ENCODE measurements around the gene SSH2. TPM values are rescaled to one million over a fixed set of nuclear protein-coding genes. Genes with fewer than 3 reads are reported as not detected.

The SSH2 gene
- total and polyA plus RNA-seq, 2 of the 13 experiments (the other 11 are each of a cell fraction or from before 2014, with no cell fraction given), result 6.0 to 6.4 TPM

DNA sequence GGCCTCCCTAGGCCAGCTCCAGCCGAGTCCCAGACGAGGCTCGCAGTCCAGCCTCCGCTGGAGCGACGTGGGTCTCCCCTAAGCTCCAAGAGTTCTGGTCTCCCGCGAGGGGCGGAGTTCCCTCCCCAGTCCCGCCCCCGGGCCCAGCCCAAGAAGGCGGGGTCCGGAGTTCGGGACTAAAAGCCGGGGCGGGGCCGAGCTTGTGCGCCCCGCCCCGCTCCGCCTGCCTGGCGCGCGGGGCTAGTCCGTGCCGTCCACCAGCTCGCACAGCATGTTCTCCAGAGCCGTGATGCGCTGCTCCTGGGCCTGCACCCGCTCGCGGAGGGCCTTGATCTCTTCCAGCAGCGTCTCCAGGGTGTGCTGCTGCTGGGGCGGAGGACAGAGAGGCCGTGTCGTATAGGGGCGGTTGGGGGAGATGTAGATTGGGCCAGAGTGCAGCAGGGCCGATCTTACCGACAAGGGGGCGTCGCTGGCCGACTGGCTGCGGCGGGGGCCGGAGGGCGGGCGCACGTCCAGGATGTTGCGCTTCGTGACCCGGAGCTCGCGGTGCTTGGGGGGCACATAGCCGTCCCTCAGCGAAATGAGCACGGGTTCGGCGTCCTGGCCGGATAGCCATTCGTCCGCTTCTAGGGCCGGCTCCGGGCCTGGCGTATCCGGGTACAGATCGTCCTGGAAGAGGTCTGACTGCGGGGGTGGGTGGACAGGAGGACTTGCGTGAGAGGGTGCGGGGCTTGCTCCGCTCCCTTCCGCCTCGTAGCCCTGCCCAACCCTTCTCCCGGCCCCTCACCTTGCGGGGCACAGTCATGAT lies 314.3 kb downstream of the SSH2 start (continued):
- TF ChIP-seq, protein P1, sequence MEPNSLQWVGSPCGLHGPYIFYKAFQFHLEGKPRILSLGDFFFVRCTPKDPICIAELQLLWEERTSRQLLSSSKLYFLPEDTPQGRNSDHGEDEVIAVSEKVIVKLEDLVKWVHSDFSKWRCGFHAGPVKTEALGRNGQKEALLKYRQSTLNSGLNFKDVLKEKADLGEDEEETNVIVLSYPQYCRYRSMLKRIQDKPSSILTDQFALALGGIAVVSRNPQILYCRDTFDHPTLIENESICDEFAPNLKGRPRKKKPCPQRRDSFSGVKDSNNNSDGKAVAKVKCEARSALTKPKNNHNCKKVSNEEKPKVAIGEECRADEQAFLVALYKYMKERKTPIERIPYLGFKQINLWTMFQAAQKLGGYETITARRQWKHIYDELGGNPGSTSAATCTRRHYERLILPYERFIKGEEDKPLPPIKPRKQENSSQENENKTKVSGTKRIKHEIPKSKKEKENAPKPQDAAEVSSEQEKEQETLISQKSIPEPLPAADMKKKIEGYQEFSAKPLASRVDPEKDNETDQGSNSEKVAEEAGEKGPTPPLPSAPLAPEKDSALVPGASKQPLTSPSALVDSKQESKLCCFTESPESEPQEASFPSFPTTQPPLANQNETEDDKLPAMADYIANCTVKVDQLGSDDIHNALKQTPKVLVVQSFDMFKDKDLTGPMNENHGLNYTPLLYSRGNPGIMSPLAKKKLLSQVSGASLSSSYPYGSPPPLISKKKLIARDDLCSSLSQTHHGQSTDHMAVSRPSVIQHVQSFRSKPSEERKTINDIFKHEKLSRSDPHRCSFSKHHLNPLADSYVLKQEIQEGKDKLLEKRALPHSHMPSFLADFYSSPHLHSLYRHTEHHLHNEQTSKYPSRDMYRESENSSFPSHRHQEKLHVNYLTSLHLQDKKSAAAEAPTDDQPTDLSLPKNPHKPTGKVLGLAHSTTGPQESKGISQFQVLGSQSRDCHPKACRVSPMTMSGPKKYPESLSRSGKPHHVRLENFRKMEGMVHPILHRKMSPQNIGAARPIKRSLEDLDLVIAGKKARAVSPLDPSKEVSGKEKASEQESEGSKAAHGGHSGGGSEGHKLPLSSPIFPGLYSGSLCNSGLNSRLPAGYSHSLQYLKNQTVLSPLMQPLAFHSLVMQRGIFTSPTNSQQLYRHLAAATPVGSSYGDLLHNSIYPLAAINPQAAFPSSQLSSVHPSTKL (CRISPR knock-in tag; IDR thresholded peaks at IDR 0.05), result no peak
- no peak for TF ChIP-seq ISL2 (CRISPR knock-in tag; IDR thresholded peaks at IDR 0.05)
- TF ChIP-seq ZSCAN21 (CRISPR knock-in tag; IDR thresholded peaks at IDR 0.05; ENCODE audit: borderline replicate concordance), result 0 out of 2 replicates have a peak, but pooled peaks have one; percentile 25
- no peak for TF ChIP-seq ZFP36L2 (CRISPR knock-in tag; IDR thresholded peaks at IDR 0.05)
- no peak for TF ChIP-seq RFX5 (IDR thresholded peaks at IDR 0.05; ENCODE audit: low read depth, low read length)
- no peak for TF ChIP-seq ZNF33A (CRISPR knock-in tag; IDR thresholded peaks at IDR 0.05; ENCODE audit: borderline replicate concordance)
- TF ChIP-seq ZNF883 (CRISPR knock-in tag; IDR thresholded peaks at IDR 0.05; ENCODE audit: not compliant biosample characterization), result peak; percentile 51
- no peak for TF ChIP-seq FOXP1 (IDR thresholded peaks at IDR 0.05)
- no peak for TF ChIP-seq FOXP1 (CRISPR knock-in tag; IDR thresholded peaks at IDR 0.05)
- no peak for TF ChIP-seq SAP130 (CRISPR knock-in tag; IDR thresholded peaks at IDR 0.05; ENCODE audit: low read depth)
- no peak for TF ChIP-seq ZSCAN12 (CRISPR knock-in tag; IDR thresholded peaks at IDR 0.05)
- TF ChIP-seq SIN3A (IDR thresholded peaks at IDR 0.05; ENCODE audit: borderline replicate concordance, low read depth, low read length), result no peak
- no peak for TF ChIP-seq SMARCE1 (IDR thresholded peaks at IDR 0.05; ENCODE audit: borderline replicate concordance)
- TF ChIP-seq CEBPB (IDR thresholded peaks at IDR 0.05; ENCODE audit: borderline replicate concordance, low read depth, low read length), result no peak
- TF ChIP-seq ARHGAP35 (CRISPR knock-in tag; IDR thresholded peaks at IDR 0.05; ENCODE audit: borderline replicate concordance), result 0 out of 2 replicates have a peak, but pooled peaks have one; percentile 28
- peak; percentile 8; the same call in 1 of the 2 replicates for TF ChIP-seq TBX2 (CRISPR knock-in tag; IDR thresholded peaks at IDR 0.05; ENCODE audit: borderline replicate concordance)
- no peak for TF ChIP-seq ZNF850 (CRISPR knock-in tag; conservative IDR thresholded peaks at IDR 0.05)
- no peak for TF ChIP-seq ZNF30 (CRISPR knock-in tag; IDR thresholded peaks at IDR 0.05)
- no peak for TF ChIP-seq ZNF672 (CRISPR knock-in tag; IDR thresholded peaks at IDR 0.05)
- no peak for TF ChIP-seq STAG1 (CRISPR knock-in tag; IDR thresholded peaks at IDR 0.05)
- TF ChIP-seq, protein P2, sequence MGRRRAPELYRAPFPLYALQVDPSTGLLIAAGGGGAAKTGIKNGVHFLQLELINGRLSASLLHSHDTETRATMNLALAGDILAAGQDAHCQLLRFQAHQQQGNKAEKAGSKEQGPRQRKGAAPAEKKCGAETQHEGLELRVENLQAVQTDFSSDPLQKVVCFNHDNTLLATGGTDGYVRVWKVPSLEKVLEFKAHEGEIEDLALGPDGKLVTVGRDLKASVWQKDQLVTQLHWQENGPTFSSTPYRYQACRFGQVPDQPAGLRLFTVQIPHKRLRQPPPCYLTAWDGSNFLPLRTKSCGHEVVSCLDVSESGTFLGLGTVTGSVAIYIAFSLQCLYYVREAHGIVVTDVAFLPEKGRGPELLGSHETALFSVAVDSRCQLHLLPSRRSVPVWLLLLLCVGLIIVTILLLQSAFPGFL (CRISPR knock-in tag; IDR thresholded peaks at IDR 0.05), result no peak
- no peak for TF ChIP-seq ZNF230 (CRISPR knock-in tag; IDR thresholded peaks at IDR 0.05)
- TF ChIP-seq, protein P3, sequence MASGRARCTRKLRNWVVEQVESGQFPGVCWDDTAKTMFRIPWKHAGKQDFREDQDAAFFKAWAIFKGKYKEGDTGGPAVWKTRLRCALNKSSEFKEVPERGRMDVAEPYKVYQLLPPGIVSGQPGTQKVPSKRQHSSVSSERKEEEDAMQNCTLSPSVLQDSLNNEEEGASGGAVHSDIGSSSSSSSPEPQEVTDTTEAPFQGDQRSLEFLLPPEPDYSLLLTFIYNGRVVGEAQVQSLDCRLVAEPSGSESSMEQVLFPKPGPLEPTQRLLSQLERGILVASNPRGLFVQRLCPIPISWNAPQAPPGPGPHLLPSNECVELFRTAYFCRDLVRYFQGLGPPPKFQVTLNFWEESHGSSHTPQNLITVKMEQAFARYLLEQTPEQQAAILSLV (CRISPR knock-in tag; IDR thresholded peaks at IDR 0.05; ENCODE audit: borderline replicate concordance), result no peak
- peak; percentile 25 for TF ChIP-seq MED8 (CRISPR knock-in tag; IDR thresholded peaks at IDR 0.05; ENCODE audit: insufficient replicate concordance)
- peak; percentile 55 for TF ChIP-seq RBM39 (IDR thresholded peaks at IDR 0.05; ENCODE audit: low read depth, low read length, poor library complexity, severe bottlenecking)
- no peak for TF ChIP-seq MED1 (CRISPR knock-in tag; IDR thresholded peaks at IDR 0.05)

Data from HepG2 (cell line).